GM12801 (cell line): ENCODE measurements around the gene CDH11.

Experiments used
- TF ChIP-seq, protein P1 (sequence below): IDR thresholded peaks from one replicate; pipeline ENCODE4 v1.5.1; 2011; ENCODE audit warnings: control low read depth; ENCODE audit not compliant: insufficient read length; ENCODE audit errors: extremely low read depth

Gene CDH11

DNA sequence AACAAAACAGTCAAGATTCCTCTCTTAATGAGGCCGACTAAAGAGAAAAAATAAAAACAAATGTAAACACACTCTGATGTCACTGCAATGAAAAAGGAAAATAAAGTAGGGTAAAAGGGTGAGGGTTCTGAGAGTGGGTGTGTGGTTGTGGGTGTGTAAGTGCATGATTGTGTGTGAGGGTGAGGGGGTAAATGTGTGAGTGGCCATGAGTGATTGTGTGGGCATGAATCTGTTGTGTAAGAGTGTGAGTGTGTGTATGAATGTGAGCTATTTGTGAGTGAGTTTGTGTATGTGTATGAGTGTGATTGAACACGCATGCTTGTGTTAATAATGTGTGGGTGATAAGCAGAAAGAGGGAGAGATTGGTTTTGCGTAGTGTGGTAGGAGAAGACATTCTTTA lies 132.8 kb downstream of the CDH11 start:
- TF ChIP-seq, protein P1, sequence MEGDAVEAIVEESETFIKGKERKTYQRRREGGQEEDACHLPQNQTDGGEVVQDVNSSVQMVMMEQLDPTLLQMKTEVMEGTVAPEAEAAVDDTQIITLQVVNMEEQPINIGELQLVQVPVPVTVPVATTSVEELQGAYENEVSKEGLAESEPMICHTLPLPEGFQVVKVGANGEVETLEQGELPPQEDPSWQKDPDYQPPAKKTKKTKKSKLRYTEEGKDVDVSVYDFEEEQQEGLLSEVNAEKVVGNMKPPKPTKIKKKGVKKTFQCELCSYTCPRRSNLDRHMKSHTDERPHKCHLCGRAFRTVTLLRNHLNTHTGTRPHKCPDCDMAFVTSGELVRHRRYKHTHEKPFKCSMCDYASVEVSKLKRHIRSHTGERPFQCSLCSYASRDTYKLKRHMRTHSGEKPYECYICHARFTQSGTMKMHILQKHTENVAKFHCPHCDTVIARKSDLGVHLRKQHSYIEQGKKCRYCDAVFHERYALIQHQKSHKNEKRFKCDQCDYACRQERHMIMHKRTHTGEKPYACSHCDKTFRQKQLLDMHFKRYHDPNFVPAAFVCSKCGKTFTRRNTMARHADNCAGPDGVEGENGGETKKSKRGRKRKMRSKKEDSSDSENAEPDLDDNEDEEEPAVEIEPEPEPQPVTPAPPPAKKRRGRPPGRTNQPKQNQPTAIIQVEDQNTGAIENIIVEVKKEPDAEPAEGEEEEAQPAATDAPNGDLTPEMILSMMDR: no peak

DNA sequence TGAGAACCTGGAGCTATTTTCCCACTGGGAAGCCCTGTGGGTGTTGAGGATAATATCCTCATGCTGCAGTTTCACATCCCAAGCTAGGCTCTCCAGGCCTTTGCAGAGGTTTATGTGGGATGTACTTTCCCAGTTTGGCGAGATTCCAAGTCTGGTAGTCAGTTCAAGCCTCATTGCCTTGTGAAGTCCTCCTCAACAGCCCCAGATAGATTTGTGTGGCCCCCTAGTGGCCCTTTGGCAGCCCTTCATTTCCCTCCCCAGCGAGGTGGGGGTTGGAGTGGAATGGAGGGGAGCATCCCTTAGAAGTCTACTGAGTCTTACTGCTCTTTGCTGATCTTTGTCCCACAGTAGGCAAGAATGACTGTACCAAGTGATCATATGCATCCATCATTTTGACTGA lies 137.9 kb downstream of the CDH11 start:
- TF ChIP-seq, protein P1: no peak

DNA sequence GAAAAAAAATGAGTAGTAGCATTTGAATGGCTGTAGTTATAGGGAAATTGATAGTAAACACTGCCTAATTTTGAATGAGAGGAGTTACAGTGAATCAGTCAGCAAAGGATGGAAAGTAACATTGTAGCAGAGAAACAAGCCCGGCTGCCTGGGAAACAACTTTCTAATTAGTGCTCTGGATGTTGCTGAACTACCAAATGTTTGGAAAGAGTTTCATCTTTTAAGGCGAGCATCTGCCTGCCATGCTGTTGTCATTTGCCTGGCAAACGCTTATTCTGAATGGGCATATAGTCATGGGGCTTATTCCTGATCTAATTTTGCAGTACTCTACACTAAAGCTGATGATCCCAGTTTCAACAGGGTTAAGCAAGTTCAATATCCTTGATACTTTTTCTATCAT lies 138.6 kb downstream of the CDH11 start:
- TF ChIP-seq, protein P1: no peak

DNA sequence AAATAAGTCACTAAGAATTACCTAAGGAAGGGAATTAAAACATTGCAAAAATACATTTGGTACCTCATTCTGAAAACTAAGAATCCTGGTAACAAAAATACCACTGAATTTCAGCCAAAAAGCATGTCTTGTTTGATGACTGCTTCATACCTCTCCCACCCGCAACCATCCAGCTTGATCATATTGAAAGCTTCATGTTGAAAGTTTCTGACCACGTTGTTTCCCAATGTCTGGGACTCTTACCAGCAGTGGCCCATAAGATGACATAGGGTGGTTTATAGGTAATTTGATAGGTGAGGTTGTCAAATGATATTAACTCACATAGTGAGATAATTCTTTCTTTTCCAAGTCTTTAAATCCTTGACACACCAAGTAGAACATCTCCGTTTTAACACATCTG lies 139.3 kb downstream of the CDH11 start:
- TF ChIP-seq, protein P1: no peak

DNA sequence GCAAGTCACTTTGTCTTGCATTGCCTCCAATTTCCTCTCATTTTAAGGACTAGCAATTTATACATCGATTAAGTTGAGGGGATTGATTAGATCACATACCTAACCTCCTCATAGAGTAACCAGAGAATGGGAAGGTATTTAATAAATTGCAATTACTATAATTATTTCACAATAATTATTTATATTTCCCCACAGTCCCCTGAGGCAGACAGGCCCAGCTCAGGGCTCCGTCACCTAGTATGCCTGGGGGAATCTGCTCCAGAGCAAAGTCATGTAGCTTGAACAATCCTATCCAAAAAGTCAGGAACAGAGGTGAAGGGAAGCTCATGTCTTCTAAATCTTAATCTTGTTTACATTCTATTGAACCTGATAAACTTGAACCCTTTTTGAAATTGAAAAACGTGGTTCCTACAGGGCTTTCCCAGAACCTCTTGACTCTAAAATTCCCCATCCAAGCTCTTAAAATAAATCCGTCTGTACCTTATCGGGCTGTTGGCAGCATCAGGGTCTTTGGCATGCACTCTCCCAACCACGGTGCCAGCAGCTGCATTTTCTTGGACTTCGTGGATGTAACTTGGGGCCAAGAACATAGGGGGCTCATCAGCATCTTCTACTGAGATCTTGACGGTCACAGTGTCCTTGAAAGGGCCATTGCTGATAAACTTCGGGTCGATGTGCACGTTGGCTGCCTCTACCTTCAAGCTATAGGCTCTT lies 140.1 kb downstream of the CDH11 start:
- TF ChIP-seq, protein P1: no peak

DNA sequence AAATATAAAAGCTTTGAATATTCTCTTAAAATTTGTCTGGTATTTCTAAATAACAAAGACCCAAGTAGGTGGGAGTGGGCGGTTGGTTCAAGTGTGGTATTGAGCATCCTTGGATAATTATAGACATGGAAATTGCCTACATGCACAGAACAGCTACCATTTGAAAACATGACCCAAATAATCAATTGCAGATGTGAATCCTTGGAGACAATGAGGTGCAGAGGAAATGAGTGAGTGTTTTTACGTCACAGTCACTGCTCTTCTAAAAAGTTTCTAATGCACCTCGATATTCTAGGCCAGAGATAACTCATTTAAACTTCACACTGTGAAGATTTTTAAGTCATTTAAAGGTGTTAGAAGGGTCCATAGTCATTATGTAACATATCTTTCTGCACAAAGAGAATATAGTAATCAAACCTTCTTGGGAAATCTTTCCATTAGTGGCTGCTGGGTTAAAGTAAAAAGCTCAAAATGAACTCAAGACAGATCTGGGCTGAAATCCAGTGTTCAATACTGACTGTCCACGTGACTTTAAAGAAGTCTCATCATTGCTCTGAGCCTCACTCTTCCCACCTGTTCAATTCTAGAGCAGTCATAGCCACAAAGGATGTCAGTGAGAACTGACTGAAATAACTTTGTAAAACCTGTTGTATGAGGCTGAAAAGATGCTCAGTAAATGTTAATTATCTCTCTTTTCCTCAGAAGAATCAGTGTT lies 144.5 kb downstream of the CDH11 start:
- TF ChIP-seq, protein P1: no peak

DNA sequence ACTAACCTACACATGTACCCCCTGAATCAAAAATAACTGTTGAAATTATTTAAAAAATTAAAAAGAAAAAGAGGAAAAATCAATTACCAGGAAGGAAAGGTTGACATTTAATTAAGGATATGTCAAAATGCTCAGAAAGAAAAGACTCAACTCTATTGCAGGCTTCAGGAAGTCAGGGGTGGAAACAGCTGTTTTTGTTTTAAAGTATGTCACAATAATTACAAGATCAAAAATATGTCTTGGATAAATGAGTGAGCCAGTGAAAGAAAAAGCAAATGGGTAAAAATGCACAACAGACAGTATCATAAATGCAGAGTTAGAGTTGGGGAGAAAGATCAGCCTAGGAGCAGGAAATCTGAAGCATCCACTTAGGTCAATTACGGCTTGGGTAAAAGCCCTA lies 146.0 kb downstream of the CDH11 start:
- TF ChIP-seq, protein P1: no peak
